GM23248 (cell line): ENCODE measurements around the gene PRDM7.
"Not testable (repeated sequence)": the region's sequence is repeated elsewhere in the genome, so short reads cannot be mapped to it uniquely, and the experiment has no call there.

Experiments
- EZH2 ChIP-seq: fragments of 200-600 bp; sonication (generic); IDR thresholded peaks from 2 replicates; pipeline ENCODE4 v1.6.1; 2018; ENCODE audit warnings: antibody characterized with exemption, mild to moderate bottlenecking; ENCODE audit not compliant: insufficient read depth, poor library complexity, severe bottlenecking
- EZH2phosphoT487 ChIP-seq: fragments of 200-600 bp; sonication (generic); IDR thresholded peaks from 2 replicates; pipeline ENCODE4 v1.6.1; 2018; ENCODE audit warnings: antibody characterized with exemption, moderate library complexity, mild to moderate bottlenecking, low read depth; ENCODE audit not compliant: insufficient read depth

DNA sequence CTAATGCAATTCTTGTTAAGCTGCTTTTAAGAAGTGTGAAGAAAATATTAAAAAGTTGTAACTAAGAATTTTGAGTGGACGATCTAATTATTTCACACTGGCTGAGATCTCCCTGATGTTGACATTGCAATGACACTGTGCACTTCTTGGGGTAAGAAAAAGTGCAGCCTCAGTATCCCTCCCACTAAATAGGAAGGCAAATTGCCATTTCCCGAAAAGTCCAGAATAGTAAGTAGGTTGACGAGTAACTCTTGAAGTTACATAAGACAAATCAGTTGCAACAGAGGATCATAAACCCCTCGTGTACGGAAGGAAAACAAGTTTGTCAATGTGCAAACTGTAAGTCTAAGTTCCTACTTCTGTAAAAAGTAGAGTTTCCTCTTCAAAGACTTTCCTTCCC, 21.8 kb upstream of the PRDM7 start:
- not testable (repeated sequence) for TF ChIP-seq EZH2, EZH2phosphoT487
